COR-L47 (cell line): ENCODE results near the gene PHF24.
"Not testable (repeated sequence)": the region's sequence is repeated elsewhere in the genome, so short reads cannot be mapped to it uniquely, and the experiment has no call there.

Experiments used
- DNase-seq: peaks from one replicate; lab custom pipeline; 2025; lab: John Stamatoyannopoulos, UW

Gene PHF24

GRCh38 chr9:34997379-34997781, 39.3 kb downstream of the PHF24 start:
- DNase-seq: no peak

- no peak for DNase-seq
Observed at GRCh38 chr9:34998266-34998665, 40.2 kb downstream of the PHF24 start.

GRCh38 chr9:34999576-34999975, 41.5 kb downstream of the PHF24 start:
- no peak for DNase-seq

- DNase-seq: no peak
Observed at GRCh38 chr9:35000535-35001284, 42.6 kb downstream of the PHF24 start.

GRCh38 chr9:35001285-35001677, 43.2 kb downstream of the PHF24 start:
- DNase-seq: no peak

- no peak for DNase-seq
Observed at GRCh38 chr9:35001803-35002502, 43.9 kb downstream of the PHF24 start.

- no peak for DNase-seq
Observed at GRCh38 chr9:35002623-35003022, 44.5 kb downstream of the PHF24 start.

- not testable (repeated sequence) for DNase-seq
Observed at GRCh38 chr9:35004299-35004698, 46.2 kb downstream of the PHF24 start.

- DNase-seq: no peak
Observed at GRCh38 chr9:35010351-35010958, 52.4 kb downstream of the PHF24 start.

- DNase-seq: no peak
Observed at GRCh38 chr9:35014517-35014916, 56.4 kb downstream of the PHF24 start.

GRCh38 chr9:35023443-35023842, 65.4 kb downstream of the PHF24 start:
- not testable (repeated sequence) for DNase-seq

- no peak for DNase-seq
Observed at GRCh38 chr9:35026671-35027070, 68.6 kb downstream of the PHF24 start.

GRCh38 chr9:35027374-35027773, 69.3 kb downstream of the PHF24 start:
- no peak for DNase-seq

- DNase-seq: no peak
Observed at GRCh38 chr9:35027860-35028259, 69.8 kb downstream of the PHF24 start.

- no peak for DNase-seq
Observed at GRCh38 chr9:35028341-35028740, 70.3 kb downstream of the PHF24 start.

GRCh38 chr9:35029241-35029640, 71.2 kb downstream of the PHF24 start:
- DNase-seq: no peak

GRCh38 chr9:35029852-35030251, 71.8 kb downstream of the PHF24 start:
- no peak for DNase-seq
